Upper lobe of left lung (tissue), 4 donors: Measurements from ENCODE around the gene CEP170.
"Not testable (repeated sequence)": the region's sequence is repeated elsewhere in the genome, so short reads cannot be mapped to it uniquely, and the experiment has no call there.

Experiments
- CTCF ChIP-seq, 6 experiments: fragments of 450-650 bp in 4 of 6; fragments of 200-600 bp in 2 of 6; sonication (generic) in 2 of 6; IDR thresholded peaks; one replicate each; pipeline ENCODE4 v1.5.1; 2016 to 2019; ENCODE audit warnings: antibody characterized with exemption in 6 of 6
- EP300 ChIP-seq, 4 donors: sonication (generic); formaldehyde crosslinking; IDR thresholded peaks; one replicate each; pipeline ENCODE4 v1.5.1; 2017; ENCODE audit warnings: antibody characterized with exemption in 4 of 4, control low read depth in 2 of 4
- POLR2A ChIP-seq, 4 donors: fragments of 450-650 bp; IDR thresholded peaks; one replicate each; pipeline ENCODE4 v1.5.1; 2016 to 2017; ENCODE audit warnings: antibody characterized with exemption in 4 of 4, mild to moderate bottlenecking in 2 of 4
- POLR2AphosphoS5 ChIP-seq, 2 donors: sonication (generic); formaldehyde crosslinking; IDR thresholded peaks; one replicate each; pipeline ENCODE4 v1.5.1; 2017; ENCODE audit warnings: antibody characterized with exemption in 2 of 2

- not testable (repeated sequence) for TF ChIP-seq CTCF, POLR2A, POLR2AphosphoS5, EP300 (IDR thresholded peaks at IDR 0.05)
These were observed 114.6 kb downstream of the CEP170 start for GRCh38 chr1:243140498-243140897.
